HepG2 (cell line): ENCODE results near the gene PRSS36. TPM values are rescaled to one million over a fixed set of nuclear protein-coding genes. Genes with fewer than 3 reads are reported as not detected.

Experiments used
- GMEB1 ChIP-seq: sonication (generic); formaldehyde crosslinking; IDR thresholded peaks from 2 replicates; pipeline ENCODE4 v1.5.1; 2020; ENCODE audit warnings: missing genetic modification reagents, mild to moderate bottlenecking, borderline replicate concordance
- MED8 ChIP-seq: sonication (generic); formaldehyde crosslinking; IDR thresholded peaks from 2 replicates; pipeline ENCODE4 v1.8.1; 2023; ENCODE audit warnings: mild to moderate bottlenecking, missing genetic modification reagents; ENCODE audit not compliant: insufficient replicate concordance
- SOX6 ChIP-seq, 2 experiments: fragments of 450-650 bp in 1 of 2; sonication (generic) in 1 of 2; formaldehyde crosslinking in 1 of 2; IDR thresholded peaks; 2 replicates each; pipeline versions ENCODE4 v1.4.0 to v1.6.1; 2017 to 2020; ENCODE audit warnings: antibody characterized with exemption in 1 of 2, mild to moderate bottlenecking in 1 of 2, missing genetic modification reagents in 1 of 2
- ZBTB37 ChIP-seq: sonication (generic); formaldehyde crosslinking; IDR thresholded peaks from 2 replicates; pipeline ENCODE4 v1.4.0; 2020; ENCODE audit warnings: mild to moderate bottlenecking, missing genetic modification reagents
- ZMYM2 ChIP-seq: sonication (generic); formaldehyde crosslinking; IDR thresholded peaks from 2 replicates; pipeline ENCODE4 v1.8.0; 2022; ENCODE audit warnings: mild to moderate bottlenecking, missing genetic modification reagents
- ZMYM3 ChIP-seq: sonication (generic); formaldehyde crosslinking; IDR thresholded peaks from 2 replicates; pipeline ENCODE4 v1.5.1; 2020; ENCODE audit warnings: mild to moderate bottlenecking, missing genetic modification reagents
- ZNF121 ChIP-seq: sonication (generic); formaldehyde crosslinking; IDR thresholded peaks from 2 replicates; pipeline ENCODE4 v1.5.0; 2020; ENCODE audit warnings: mild to moderate bottlenecking, missing genetic modification reagents
- ZNF232 ChIP-seq: sonication (generic); formaldehyde crosslinking; IDR thresholded peaks from 2 replicates; pipeline ENCODE4 v1.4.0; 2020; ENCODE audit warnings: missing genetic modification reagents, borderline replicate concordance
- ZNF484 ChIP-seq: sonication (generic); formaldehyde crosslinking; IDR thresholded peaks from 2 replicates; pipeline ENCODE4 v1.5.1; 2020; ENCODE audit warnings: mild to moderate bottlenecking, low read depth, missing genetic modification reagents, borderline replicate concordance
- ZNF557 ChIP-seq: sonication (generic); formaldehyde crosslinking; IDR thresholded peaks from 2 replicates; pipeline ENCODE4 v1.4.0; 2020; ENCODE audit warnings: missing genetic modification reagents
- ZNF687 ChIP-seq: sonication (generic); formaldehyde crosslinking; IDR thresholded peaks from 2 replicates; pipeline ENCODE4 v1.5.1; 2020; ENCODE audit warnings: mild to moderate bottlenecking, missing genetic modification reagents, moderate library complexity
- ZNF710 ChIP-seq: sonication (generic); formaldehyde crosslinking; IDR thresholded peaks from 2 replicates; pipeline ENCODE4 v1.5.0; 2020; ENCODE audit warnings: mild to moderate bottlenecking, missing genetic modification reagents, borderline replicate concordance
- ZNF770 ChIP-seq: sonication (generic); formaldehyde crosslinking; IDR thresholded peaks from 2 replicates; pipeline ENCODE4 v1.5.0; 2020; ENCODE audit warnings: mild to moderate bottlenecking, missing genetic modification reagents
- ZNF780A ChIP-seq: sonication (generic); formaldehyde crosslinking; IDR thresholded peaks from 2 replicates; pipeline ENCODE4 v1.8.0; 2022; ENCODE audit warnings: mild to moderate bottlenecking, missing genetic modification reagents, moderate library complexity
- polyA plus RNA-seq, 8 experiments: library from polyadenylated mRNA; depleted of rRNA in 3 of 8; stranded (reverse) in 7 of 8; unstranded in 1 of 8; fragments of >200 nt; fragmentation: Illumina TruSeq in 4 of 8; extraction: Trizol in 4 of 8; gene quantifications; 2 replicates each; pipeline versions ENCODE4 v1.2.1 to v1.2.3, GENCODE V29; 2011 to 2016; ENCODE audit warnings: low read depth in 4 of 8, missing spikeins in 1 of 8, mixed read lengths in 1 of 8; ENCODE audit not compliant: insufficient read depth in 1 of 8
- total RNA-seq, 5 experiments: library from RNA; depleted of rRNA; stranded (reverse); fragments of >200 nt; fragmentation: Illumina TruSeq; extraction: Trizol; gene quantifications; 2 replicates each; pipeline ENCODE4 v1.2.3, GENCODE V29; 2016; ENCODE audit warnings: low read depth in 1 of 5

PRSS36 gene
- total and polyA plus RNA-seq, 2 of the 13 experiments (the other 11 are each of a cell fraction or from before 2014, with no cell fraction given) = 1.5 to 2.1 TPM

- TF ChIP-seq ZMYM2 (CRISPR knock-in tag) (peak; percentile 48; the same call in 1 of the 2 replicates), MED8 (CRISPR knock-in tag) (peak; percentile 23), ZBTB37 (CRISPR knock-in tag) (0 out of 2 replicates have a peak, but pooled peaks have one; percentile 67), ZNF780A (CRISPR knock-in tag) (0 out of 2 replicates have a peak, but pooled peaks have one; percentile 2), ZNF557 (CRISPR knock-in tag) (0 out of 2 replicates have a peak, but pooled peaks have one; percentile 49), ZNF770 (CRISPR knock-in tag) (peak; percentile 95), ZNF710 (CRISPR knock-in tag) (0 out of 2 replicates have a peak, but pooled peaks have one; percentile 31), ZNF484 (CRISPR knock-in tag) (0 out of 2 replicates have a peak, but pooled peaks have one; percentile 51), GMEB1 (CRISPR knock-in tag) (0 out of 2 replicates have a peak, but pooled peaks have one; percentile 27), ZNF121 (CRISPR knock-in tag) (peak; percentile 87), ZNF687 (CRISPR knock-in tag) (peak; percentile 58; the same call in 1 of the 2 replicates), ZMYM3 (CRISPR knock-in tag) (peak; percentile 62; the same call in 1 of the 2 replicates), ZNF232 (CRISPR knock-in tag) (0 out of 2 replicates have a peak, but pooled peaks have one; percentile 19), SOX6 (IDR thresholded peaks at IDR 0.05) (no peak), SOX6 (CRISPR knock-in tag; IDR thresholded peaks at IDR 0.05) (0 out of 2 replicates have a peak, but pooled peaks have one; percentile 21)
Measured at GRCh38 chr16:31106509-31107464, 43.1 kb downstream of the PRSS36 start (continued).
